ENCODE results near the gene FITM1.

FITM1 gene

DNA sequence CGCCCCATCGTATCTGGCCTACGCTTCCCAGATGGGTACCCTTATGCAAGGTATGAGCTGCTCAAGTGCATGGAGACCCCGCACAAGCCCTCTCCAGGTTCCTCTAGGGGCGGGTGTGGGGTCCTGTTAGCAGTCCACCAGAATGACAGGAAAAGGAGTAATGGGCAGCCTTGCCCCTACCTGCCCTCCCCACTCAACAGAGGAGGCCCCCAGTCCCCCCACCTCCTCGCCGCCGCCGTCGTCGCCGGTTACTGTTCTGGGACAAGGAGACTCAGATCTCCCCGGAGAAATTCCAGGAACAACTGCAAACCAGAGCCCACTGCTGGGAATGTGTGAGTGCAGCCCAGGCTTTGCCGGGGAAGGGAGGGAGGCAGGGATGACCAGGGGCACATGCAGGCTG is 47.4 kb downstream of the FITM1 start:
- TF ChIP-seq, protein P1, sequence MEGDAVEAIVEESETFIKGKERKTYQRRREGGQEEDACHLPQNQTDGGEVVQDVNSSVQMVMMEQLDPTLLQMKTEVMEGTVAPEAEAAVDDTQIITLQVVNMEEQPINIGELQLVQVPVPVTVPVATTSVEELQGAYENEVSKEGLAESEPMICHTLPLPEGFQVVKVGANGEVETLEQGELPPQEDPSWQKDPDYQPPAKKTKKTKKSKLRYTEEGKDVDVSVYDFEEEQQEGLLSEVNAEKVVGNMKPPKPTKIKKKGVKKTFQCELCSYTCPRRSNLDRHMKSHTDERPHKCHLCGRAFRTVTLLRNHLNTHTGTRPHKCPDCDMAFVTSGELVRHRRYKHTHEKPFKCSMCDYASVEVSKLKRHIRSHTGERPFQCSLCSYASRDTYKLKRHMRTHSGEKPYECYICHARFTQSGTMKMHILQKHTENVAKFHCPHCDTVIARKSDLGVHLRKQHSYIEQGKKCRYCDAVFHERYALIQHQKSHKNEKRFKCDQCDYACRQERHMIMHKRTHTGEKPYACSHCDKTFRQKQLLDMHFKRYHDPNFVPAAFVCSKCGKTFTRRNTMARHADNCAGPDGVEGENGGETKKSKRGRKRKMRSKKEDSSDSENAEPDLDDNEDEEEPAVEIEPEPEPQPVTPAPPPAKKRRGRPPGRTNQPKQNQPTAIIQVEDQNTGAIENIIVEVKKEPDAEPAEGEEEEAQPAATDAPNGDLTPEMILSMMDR (IDR thresholded peaks at IDR 0.05; ENCODE audit: low read depth, low read length, missing control alignments) = no peak
- H3K4me3 ChIP-seq (replicated peaks; ENCODE audit: low read depth, low read length) = no peak overlapping the region
- DNase-seq (ENCODE audit: extremely low read depth, low read depth) = no peak

DNA sequence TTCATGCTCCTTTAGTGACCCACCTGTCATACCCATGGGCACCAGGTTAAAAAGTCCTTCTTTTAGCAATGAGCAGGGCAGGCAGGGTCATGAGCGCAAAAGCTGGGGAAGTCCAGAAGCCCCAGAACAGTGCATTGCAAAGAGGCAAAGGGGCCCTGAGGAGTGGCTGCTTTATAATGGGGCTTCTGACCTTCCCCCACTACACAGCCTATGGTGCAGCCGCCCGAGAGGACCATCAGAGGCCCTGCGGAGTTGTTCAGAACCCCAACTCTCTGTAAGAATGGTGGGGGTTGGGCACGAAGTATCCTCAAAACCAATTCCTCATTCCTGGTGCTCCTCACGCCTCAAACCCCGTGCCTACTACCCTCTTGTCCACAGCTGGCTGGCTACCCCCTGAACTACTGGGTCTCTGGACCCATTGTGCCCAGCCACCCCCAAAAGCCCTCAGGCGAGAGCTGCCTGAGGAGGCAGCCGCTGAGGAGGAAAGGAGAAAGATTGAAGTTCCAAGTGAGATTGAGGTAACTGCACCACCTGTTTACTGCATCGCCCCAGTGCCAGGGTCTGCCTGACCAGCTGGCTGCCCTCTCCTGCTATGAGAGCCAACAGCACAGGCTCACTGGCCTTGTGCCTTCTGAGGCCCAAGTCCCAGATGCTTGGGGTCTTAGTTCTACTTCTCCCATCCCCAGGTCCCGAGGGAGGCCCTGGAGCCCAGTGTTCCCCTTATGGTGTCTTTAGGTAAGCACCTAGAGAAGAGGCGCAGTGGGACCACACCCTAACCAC is 48.1 kb downstream of the FITM1 start:
- no peak for DNase-seq (ENCODE audit: extremely low read depth, low read depth)
- TF ChIP-seq, protein P1 (IDR thresholded peaks at IDR 0.05; ENCODE audit: low read depth, low read length, missing control alignments) = no peak
- H3K4me3 ChIP-seq (replicated peaks; ENCODE audit: low read depth, low read length) = no peak overlapping the region

DNA sequence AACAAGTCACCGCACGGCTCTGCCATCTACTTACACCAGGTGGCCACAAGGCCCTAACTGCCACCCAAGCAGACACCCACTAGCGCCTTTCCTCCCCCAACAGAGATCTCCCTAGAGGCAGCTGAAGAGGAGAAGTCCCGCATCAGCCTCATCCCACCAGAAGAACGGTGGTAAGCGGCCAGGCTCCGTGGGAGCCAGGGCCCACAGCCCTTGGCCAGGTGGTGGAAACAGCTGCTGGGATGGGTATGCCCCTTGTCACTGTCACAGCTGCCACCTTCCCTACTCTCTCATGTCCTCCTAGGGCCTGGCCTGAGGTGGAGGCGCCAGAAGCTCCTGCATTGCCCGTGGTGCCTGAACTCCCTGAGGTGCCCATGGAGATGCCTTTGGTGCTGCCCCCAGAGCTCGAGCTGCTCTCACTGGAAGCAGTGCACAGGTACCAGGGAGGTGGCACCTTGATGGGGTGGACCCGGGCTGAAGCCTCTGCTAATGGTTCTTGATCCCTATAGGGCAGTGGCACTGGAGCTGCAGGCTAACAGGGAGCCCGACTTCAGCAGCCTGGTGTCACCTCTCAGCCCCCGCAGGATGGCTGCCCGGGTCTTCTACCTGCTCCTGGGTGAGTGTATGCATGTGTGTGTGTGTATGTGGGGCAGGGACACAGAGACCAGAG is 49.0 kb downstream of the FITM1 start:
- no peak overlapping the region for H3K4me3 ChIP-seq (replicated peaks; ENCODE audit: low read depth, low read length)
- DNase-seq (ENCODE audit: extremely low read depth, low read depth) = no peak
- TF ChIP-seq, protein P1 (IDR thresholded peaks at IDR 0.05; ENCODE audit: low read depth, low read length, missing control alignments) = no peak

DNA sequence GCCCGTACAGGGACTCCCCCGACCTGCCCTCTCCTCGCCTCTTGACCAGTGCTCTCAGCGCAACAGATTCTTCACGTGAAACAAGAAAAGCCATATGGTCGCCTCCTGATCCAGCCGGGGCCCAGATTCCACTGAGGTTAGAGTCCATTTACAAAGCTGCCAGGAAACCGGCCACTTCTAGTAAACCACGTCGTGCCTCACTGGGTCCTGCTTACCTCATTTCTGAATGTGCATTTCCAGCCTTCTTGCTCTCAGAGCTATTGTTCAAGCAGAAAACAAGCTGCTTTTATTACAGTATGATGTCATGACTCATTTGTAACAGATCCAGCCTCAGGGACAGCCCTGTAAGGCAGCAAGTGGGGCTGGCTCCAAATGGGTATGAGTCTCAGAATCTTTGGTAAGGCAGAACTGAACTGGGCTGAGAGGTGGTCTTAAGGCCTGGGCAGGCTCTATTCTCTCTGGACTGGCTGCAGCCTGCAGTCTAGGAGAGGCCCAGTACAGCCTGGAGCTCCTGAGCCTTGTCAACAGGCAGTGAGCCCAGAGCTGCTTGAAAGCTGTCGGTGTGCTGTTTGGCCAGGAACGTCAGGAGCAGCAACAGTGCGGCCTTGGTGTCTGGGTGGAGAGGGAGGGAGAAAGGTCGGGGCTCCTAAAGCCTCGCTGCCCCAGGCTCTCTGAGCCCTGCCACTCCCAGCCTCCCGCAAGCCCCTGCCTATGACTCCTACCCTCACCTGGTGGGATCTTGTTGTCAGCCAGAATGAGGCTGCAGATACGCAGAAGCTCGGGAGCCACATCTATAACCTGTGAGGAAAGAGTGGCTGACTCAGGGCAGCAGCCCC is 49.7 kb downstream of the FITM1 start:
- TF ChIP-seq, protein P1 (IDR thresholded peaks at IDR 0.05; ENCODE audit: low read depth, low read length, missing control alignments) = no peak
- DNase-seq (ENCODE audit: extremely low read depth, low read depth) = peak; percentile 42
- H3K4me3 ChIP-seq (replicated peaks; ENCODE audit: low read depth, low read length) = no peak overlapping the region

DNA sequence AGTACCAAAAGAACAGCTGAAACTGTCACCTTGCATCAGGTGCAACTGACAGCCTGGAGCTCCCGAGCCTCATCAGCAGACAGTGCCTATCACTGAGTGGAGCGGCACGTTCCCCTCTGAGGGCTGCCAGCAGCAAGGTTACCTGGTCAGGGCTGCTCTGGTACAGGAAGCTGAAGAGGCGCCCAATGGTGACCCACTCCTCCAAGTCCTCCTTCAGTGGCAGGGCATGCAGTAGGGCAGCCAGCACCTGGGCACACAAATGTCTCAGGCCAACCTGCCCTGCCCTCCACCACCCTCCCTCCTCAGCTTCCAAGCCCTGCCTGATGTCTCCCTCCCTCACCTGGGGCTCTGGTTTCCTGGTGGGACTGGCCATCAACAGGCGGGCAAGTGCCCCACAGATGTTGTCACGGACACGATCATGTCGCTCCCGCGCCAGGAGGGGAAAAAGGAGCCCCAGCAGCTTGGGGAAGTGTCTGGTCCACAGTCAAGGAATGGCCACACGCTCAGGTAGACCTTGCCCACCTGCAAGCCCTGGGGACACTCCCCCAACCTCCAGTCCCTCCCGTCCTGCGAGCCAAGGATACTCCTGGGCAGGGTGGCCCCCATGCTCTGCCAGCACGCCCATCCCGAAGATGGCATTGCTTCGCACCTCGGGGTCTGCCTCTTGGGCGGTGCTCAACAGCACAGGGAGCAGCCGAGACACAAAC is 51.1 kb downstream of the FITM1 start:
- no peak overlapping the region for H3K4me3 ChIP-seq (replicated peaks; ENCODE audit: low read depth, low read length)
- TF ChIP-seq, protein P1 (IDR thresholded peaks at IDR 0.05; ENCODE audit: low read depth, low read length, missing control alignments) = no peak
- no peak for DNase-seq (ENCODE audit: extremely low read depth, low read depth)

Data from HFF-Myc (cell line).